Stimulated activated CD8-positive, alpha-beta memory T cell treated with anti-CD3 and anti-CD28 coated beads, Interleukin-12 subunit alpha, Interleukin-12 subunit beta, amount 100 ng/mL, for 24 hours (primary cell): ENCODE results near the gene GPR4.

Experiments used
- DNase-seq: peaks from one replicate; pipeline ENCODE4 v3.0.0-alpha.2; 2020; ENCODE audit errors: extremely low read depth

GPR4 gene

GRCh38 chr19:45547965-45548609 is 53.9 kb downstream of the GPR4 start:
- no peak for DNase-seq

GRCh38 chr19:45547211-45547770 is 54.7 kb downstream of the GPR4 start:
- DNase-seq: no peak

- no peak for DNase-seq
Observed at GRCh38 chr19:45542234-45542668, 59.8 kb downstream of the GPR4 start.
